Tibial artery (tissue), 4 donors: ENCODE measurements around the gene CTNNA2.

ENCODE experiments used
- DNase-seq, 2 donors: peaks; one replicate each; pipeline ENCODE4 v3.0.0-alpha.2; 2019
- H3K27ac ChIP-seq, 2 donors: fragments of 200-600 bp; sonication (generic) in 1 of 2; 1 replicate in 1 of 2; 2 replicates in 1 of 2; pipeline ENCODE4 v1.5.1; 2018 to 2019; ENCODE audit warnings: mild to moderate bottlenecking in 1 of 2
- H3K27me3 ChIP-seq, 2 donors: fragments of 200-600 bp; sonication (generic) in 1 of 2; one replicate each; pipeline versions ENCODE4 v1.5.1 to v1.6.0; 2016 to 2019
- H3K36me3 ChIP-seq, 3 donors: fragments of 200-600 bp; sonication (generic) in 2 of 3; one replicate each; pipeline ENCODE4 v1.5.1; 2016 to 2019; ENCODE audit warnings: mild to moderate bottlenecking in 2 of 3
- H3K4me1 ChIP-seq, 4 donors: fragments of 200-600 bp; sonication (generic) in 2 of 4; 1 replicate in 3 of 4; 2 replicates in 1 of 4; pipeline ENCODE4 v1.5.1; 2016 to 2019
- H3K4me3 ChIP-seq, 2 donors: fragments of 200-600 bp; sonication (generic) in 1 of 2; 1 replicate in 1 of 2; 2 replicates in 1 of 2; pipeline ENCODE4 v1.5.1; 2018 to 2019; ENCODE audit warnings: mild to moderate bottlenecking in 2 of 2
- H3K9me3 ChIP-seq, 3 donors: fragments of 200-600 bp; sonication (generic) in 1 of 3; one replicate each; pipeline ENCODE4 v1.5.1; 2016 to 2019
- CTCF ChIP-seq, 2 experiments: fragments of 200-600 bp in 1 of 2; fragments of 450-650 bp in 1 of 2; IDR thresholded peaks; one replicate each; pipeline ENCODE4 v1.5.1; 2017 to 2019; ENCODE audit warnings: antibody characterized with exemption in 2 of 2, mild to moderate bottlenecking in 1 of 2, moderate library complexity in 1 of 2
- intact Hi-C: fragments of 100-400 bp; cut with DNase I; formaldehyde crosslinking; loops from one replicate; pipeline ENCODE4 v1.15.0; 2023; ENCODE audit warnings: low total_unique reads

The CTNNA2 gene

GRCh38 chr2:80007777-80008503 is 495.1 kb downstream of the CTNNA2 start:
- Histone ChIP-seq H3K4me1 (no peaks in the 10 kb centered on the region), H3K9me3 (no peaks in the 10 kb centered on the region), H3K36me3 (no peaks in the 10 kb centered on the region), H3K4me3 (no peak overlapping the region), H3K27ac (no peak overlapping the region), H3K27me3 (no peaks in the 10 kb centered on the region)
- no peak for DNase-seq
- TF ChIP-seq CTCF (IDR thresholded peaks at IDR 0.05): no peak
- intact Hi-C loops: no loop called here

GRCh38 chr2:80008596-80008995 is 495.7 kb downstream of the CTNNA2 start:
- H3K9me3 ChIP-seq: no peaks in the 10 kb centered on the region
- H3K4me1 ChIP-seq: no peaks in the 10 kb centered on the region
- no peak for TF ChIP-seq CTCF (IDR thresholded peaks at IDR 0.05)
- no peaks in the 10 kb centered on the region for H3K27me3 ChIP-seq
- H3K27ac ChIP-seq: no peak overlapping the region
- H3K4me3 ChIP-seq: no peak overlapping the region
- H3K36me3 ChIP-seq: no peaks in the 10 kb centered on the region
- no peak for DNase-seq
- intact Hi-C loops: no loop called here

- H3K27me3 ChIP-seq: no peaks in the 10 kb centered on the region
- intact Hi-C loops: no loop called here
- no peak for TF ChIP-seq CTCF (IDR thresholded peaks at IDR 0.05)
- H3K9me3 ChIP-seq: no peaks in the 10 kb centered on the region
- no peak overlapping the region for H3K27ac ChIP-seq
- no peaks in the 10 kb centered on the region for H3K4me1 ChIP-seq
- no peak for DNase-seq
- no peaks in the 10 kb centered on the region for H3K36me3 ChIP-seq
- H3K4me3 ChIP-seq: no peak overlapping the region
Measured at GRCh38 chr2:80009211-80009610, 496.4 kb downstream of the CTNNA2 start.

GRCh38 chr2:80012061-80012460 is 499.2 kb downstream of the CTNNA2 start:
- intact Hi-C loops: no loop called here
- no peaks in the 10 kb centered on the region for H3K9me3 ChIP-seq
- H3K27me3 ChIP-seq: no peaks in the 10 kb centered on the region
- H3K36me3 ChIP-seq: no peaks in the 10 kb centered on the region
- no peak overlapping the region for H3K27ac ChIP-seq
- DNase-seq: no peak
- H3K4me3 ChIP-seq: no peak overlapping the region
- no peak for TF ChIP-seq CTCF (IDR thresholded peaks at IDR 0.05)
- no peaks in the 10 kb centered on the region for H3K4me1 ChIP-seq

GRCh38 chr2:80014637-80015036 is 501.8 kb downstream of the CTNNA2 start:
- Histone ChIP-seq H3K9me3 (no peaks in the 10 kb centered on the region), H3K36me3 (no peaks in the 10 kb centered on the region), H3K27ac (no peak overlapping the region), H3K4me1 (no peaks in the 10 kb centered on the region), H3K4me3 (no peak overlapping the region), H3K27me3 (no peaks in the 10 kb centered on the region)
- no peak for TF ChIP-seq CTCF (IDR thresholded peaks at IDR 0.05)
- DNase-seq: no peak
- intact Hi-C loops: no loop called here

GRCh38 chr2:80016171-80016570 is 503.3 kb downstream of the CTNNA2 start:
- no peak overlapping the region for H3K27ac ChIP-seq
- no peak overlapping the region for H3K4me3 ChIP-seq
- no peaks in the 10 kb centered on the region for H3K4me1 ChIP-seq
- no peak for DNase-seq
- TF ChIP-seq CTCF (IDR thresholded peaks at IDR 0.05): no peak
- intact Hi-C loops: no loop called here
- H3K27me3 ChIP-seq: no peaks in the 10 kb centered on the region
- H3K9me3 ChIP-seq: no peaks in the 10 kb centered on the region
- no peaks in the 10 kb centered on the region for H3K36me3 ChIP-seq
